Hypothalamus (tissue), 51 donors: ENCODE measurements around the gene TAF15.

Experiments used
- DNase-seq, 51 donors: peaks; one replicate each; lab custom pipeline; 2025; lab: John Stamatoyannopoulos, UW

Gene TAF15

DNA sequence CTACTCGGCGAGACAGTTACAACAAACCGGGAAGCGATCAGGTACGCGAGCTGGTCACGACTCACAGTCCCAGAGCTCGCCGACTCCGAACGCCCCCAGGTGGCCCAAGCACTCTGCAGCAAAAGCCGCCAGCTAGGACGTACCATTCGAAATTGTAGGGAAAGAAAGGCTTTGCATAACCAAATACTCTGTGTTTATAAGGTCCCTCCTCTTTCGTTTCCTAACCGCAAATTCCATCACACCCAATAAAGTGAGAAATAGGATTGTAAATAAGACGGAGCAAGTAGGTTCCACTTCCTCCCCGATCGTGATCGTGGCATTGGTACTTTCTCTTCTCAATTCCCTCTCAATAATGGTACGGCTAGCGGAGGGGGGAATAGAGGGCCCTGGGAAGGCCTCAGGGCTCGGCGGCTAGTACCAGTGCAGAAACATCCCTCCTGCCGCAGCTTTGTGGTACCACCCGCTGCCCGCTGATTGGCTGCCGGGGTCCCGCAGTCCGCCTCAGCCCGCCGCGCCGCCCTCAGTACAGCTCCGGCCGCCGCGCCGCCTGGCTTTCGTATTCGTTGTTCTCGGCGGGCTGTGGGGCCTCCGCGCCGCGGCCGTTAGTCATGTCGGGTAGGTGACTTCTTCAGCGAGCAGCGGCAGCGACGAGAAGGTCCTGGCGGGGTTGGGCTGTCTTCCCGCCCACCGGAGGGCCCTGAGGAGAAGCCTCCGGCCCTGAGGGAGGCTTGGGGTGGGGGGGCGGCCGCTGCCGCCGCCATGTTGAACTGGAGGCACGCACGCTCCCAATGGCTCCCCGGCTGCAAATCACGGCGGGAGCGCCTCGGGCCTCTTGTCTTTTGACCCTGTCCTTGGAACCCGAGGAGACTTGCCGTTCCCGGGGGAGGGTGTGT lies at the start of gene TAF15:
TAF15 (plus strand) TSS at position 523 of the 893 bp plus-strand sequence; CDS start at position 609, 86 bp downstream.
- peak; percentile 78 to 98 (median 94) for DNase-seq

DNA sequence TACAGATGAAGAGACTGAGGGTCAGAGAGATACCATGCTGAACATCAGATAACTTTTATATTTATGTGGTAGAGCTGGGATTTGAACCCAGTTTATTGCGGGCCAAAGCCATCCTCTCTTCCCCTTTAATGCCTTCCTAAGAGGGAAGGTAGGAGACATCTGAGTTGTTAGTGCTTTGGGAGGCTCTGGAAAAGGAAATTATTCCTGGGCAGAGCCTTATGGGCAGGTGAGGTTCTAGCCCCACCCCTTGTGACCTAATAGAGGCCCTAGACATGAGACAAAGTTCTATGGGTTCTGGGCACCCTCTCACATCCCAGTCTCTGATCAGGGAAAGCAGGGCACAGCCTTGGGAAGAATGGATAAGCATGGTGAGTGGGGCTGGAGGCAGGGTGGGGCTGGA lies 48.7 kb upstream of the TAF15 start, which contains the start of gene C17orf50:
C17orf50 (plus strand) TSS at position 301 of the 400 bp plus-strand sequence; CDS start at position 356, 55 bp downstream.
- DNase-seq, result no peak

- DNase-seq, result no peak
These were observed 47.7 kb upstream of the TAF15 start for GRCh38 chr17:35761601-35762000.

- DNase-seq, result no peak
These were observed 45.5 kb upstream of the TAF15 start for GRCh38 chr17:35763767-35764122.

- DNase-seq, result peak in 50 of 51 donors; percentile 19 to 92 (median 69)
These were observed 44.9 kb upstream of the TAF15 start for GRCh38 chr17:35764123-35764991.

DNA sequence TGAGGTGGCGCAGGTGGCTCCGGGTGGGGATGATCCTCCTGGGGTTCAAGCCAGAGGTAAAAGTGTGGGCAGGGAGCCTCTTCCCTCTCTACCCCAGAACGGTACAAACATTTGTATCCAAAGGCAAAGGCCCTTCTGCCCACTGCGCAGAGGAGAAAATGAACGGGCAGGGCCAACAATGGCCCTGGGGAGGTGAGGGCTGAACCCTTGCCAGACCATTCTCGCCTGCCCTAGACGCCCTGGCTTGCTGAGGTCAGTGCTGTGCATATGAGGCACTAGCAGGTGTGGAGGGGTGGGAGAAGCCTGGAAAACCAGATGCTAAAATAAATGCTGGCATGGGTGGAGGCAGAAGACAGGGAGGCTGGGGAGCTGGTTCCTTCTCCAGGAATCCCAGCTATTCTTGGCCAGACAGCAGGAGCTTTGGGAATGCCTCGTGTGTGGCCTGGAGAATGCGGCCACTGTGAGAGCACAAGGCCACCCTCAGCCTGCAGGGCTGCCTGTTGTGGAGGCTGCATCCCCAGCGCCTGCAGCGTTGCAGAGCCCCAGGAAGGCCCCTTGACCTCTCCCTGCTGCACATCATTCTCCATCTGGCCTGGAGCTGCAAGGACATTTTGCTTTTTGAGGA lies 44.1 kb upstream of the TAF15 start:
- DNase-seq, result no peak

DNA sequence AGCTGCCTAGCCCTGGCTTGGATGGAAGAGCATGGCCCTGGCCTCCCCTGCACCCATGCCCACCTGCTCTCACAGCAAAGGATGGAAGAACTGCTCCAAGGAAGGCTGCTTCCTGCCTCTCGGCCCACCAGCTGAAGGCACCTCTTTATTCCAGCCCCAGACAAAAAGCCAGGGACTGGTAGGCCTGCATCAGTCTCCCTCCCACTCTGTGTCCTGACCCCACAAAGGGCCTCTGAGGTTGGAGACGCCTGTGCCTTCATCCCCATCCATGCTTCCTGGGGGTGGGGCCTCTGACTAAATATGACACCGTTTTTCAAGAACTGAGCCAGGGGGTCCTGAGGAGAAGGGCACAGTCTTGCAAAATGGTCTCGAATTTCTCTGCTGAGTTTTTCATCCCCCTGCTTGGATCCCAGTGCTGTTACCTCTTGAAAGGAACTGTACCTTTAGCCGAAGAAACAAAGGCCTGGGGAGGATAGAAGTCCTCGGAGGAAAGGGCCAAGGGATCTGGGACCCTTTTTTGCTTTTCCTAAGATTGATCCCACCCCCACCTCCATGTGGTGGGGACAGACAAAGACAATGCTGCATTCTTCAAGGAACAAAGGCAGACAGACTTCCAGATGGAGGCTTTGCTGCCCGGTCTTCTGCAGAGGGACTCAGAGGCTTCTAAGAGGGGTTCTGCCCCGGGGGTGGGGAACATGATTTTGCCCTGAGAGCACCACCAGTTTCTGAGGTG lies 43.4 kb upstream of the TAF15 start:
- peak in 1 of 51 donors; percentile 98 for DNase-seq

DNA sequence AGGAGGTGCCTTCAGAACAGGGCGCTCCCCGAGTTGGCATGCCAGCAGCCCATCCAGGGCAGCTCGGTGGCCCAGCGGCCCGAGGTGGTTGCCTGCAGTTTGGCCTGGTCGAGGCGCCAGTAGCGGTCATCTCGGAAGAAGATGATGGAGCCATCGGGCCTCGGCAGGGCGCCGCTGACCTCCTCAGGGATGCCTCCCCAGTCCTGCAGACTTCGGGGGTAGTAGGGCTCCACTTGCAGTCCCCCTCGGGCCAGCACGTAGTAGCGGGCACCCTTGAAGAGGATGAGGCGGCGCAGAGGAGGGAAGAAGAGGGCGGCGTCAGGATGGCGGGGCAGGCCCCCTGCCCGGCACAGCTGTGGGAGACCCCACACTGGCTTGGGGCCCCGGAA lies 42.8 kb upstream of the TAF15 start:
- no peak for DNase-seq

GRCh38 chr17:35766903-35767510 lies 42.3 kb upstream of the TAF15 start:
- DNase-seq, result peak in 8 of 51 donors; percentile 7 to 34 (median 18)

DNA sequence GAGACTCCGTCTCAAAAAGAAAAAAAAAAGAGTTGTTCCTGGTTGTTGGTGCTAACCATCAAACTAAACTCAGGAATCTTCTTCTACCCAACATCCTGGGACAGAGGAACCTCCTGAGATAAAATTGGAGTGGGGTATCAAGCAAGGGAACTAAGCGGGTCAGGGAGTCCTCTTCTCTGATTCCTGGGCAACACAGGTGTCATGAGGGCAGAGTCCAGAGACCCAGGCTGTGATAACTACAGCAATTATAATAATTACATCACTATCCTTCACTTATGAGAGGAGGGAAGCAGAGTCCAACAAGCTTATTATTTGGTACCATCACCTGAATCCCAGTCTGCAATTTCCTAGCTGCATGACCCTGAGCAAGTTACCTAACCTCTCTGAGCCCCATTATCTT lies 40.5 kb upstream of the TAF15 start:
- DNase-seq, result no peak

- DNase-seq, result no peak
These were observed 39.3 kb upstream of the TAF15 start for GRCh38 chr17:35769895-35770486.

GRCh38 chr17:35773129-35773528 lies 36.2 kb upstream of the TAF15 start:
- no peak for DNase-seq

DNA sequence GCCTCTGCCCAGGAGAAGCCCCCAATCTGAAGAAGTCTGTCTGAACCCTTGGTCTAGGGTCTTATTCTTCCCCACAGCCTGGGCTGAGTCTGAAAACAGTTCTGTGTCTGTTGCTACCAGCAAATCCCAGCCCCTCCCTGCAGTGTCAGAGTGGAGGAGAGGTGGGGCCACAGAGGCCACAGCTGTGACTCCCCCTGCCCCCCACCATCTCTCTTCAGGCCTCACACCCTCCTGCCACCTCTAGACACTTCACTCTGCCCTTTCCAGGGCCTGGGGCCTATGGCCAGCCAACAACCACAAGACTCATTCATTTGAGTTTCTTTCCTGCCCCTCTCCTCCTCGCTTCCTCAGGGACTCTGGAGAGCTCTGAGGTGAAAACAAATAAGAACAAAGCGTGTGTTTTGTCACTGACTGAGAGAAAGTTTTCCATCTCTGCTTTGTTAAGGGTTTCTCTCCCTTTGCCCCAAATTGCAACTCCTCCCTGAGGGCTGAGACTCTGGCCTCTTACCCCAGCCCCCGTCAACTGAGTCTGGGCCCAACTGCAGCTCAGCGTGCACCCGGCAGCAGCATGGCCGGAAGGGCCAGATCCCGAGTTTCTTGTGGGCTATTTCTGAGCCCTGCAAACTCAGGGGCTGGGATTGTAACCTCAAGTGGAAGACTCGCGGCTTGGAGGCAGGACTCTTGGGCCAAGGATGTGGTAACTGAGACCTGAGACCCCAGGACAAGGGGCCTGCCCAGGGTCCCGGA lies 35.4 kb upstream of the TAF15 start:
- peak in 1 of 51 donors; percentile 46 for DNase-seq

- DNase-seq, result peak in 31 of 51 donors; percentile 7 to 68 (median 47)
These were observed 34.8 kb upstream of the TAF15 start for GRCh38 chr17:35774499-35774898.

DNA sequence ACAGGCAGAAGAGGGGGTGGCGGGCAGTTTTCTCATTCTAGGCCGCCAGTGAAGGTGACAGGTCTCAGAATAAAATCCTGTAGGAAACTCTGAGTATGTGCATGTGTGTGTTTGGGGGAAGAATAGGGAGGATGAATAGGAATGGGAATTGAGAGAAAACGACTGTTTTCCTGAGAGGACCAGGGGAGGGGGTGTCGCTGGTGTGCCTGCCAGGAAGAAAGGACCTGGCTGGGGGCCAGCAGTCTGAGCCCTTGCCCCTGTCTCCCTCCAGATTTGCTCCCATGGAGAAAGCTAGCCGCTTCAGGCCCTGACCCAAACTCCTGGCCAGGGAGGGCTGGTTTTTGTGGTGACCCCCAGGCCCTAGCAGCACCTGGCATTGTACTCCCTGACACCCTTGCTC lies 34.2 kb upstream of the TAF15 start:
- DNase-seq, result peak in 5 of 51 donors; percentile 9 to 21 (median 13)

DNA sequence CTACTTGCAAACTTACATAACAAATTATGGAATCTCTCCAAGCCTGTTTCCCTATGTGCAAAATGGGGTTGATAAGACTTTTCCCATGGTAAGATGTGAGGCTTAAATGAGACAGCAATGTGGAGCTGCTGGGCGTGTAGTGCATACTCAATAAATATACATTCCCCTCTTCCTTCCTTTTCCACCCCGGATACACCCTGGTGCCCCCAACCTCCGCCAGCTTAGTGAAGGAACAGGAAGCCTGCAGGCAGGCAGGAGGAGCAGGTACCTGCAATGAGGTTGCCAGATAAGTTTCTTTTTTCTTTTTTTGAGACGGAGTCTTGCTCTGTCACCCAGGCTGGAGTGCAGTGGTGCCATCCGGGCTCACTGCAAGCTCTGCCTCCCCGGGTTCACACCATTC lies 33.7 kb upstream of the TAF15 start:
- DNase-seq, result no peak

GRCh38 chr17:35778641-35779196 lies 30.6 kb upstream of the TAF15 start:
- no peak for DNase-seq

DNA sequence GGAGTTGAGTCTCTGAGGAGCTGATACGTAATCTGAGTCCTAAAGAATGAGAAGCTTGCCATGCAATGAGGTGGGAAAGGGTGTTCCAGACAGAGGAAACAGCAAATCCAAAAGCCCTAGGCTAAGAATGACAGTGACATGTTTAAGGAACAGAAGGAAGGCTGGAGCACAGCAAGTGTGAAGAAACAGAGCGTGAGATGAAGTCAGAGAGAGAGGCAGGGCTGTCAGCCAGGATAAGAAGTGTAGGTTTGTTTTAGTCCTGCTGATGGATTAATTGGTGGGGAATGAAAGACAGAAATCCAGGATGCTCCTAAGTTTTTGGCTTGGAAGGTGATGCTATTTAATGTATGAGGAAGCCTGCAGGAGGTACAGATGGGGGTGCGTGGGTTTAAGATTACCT lies 28.3 kb upstream of the TAF15 start:
- DNase-seq, result no peak
